GF-D8 (cell line): ENCODE data around the gene BCL2.
"Not testable (repeated sequence)": the region's sequence is repeated elsewhere in the genome, so short reads cannot be mapped to it uniquely, and the experiment has no call there.

Source experiments
- DNase-seq: peaks from one replicate; lab custom pipeline; 2025; lab: John Stamatoyannopoulos, UW

The BCL2 gene

DNA sequence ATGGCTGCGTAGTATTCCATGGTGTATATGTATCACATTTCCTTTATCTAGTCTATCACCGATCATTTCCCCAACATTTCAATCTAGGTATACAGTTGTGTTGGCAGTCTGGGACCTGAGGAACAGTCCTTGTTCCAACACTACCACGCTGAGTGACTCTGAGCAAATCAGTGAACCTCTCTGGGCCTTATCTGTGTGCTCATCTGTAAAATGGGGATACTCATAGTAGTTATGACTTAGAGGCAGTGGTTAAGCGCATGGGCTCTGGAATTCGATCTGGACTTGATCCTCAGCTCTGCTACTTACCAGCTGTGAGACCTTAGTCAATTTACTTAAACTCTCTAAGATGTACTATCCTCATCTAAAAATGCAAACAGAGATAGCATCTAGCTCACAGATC lies 85.1 kb downstream of the BCL2 start:
- no peak for DNase-seq

DNA sequence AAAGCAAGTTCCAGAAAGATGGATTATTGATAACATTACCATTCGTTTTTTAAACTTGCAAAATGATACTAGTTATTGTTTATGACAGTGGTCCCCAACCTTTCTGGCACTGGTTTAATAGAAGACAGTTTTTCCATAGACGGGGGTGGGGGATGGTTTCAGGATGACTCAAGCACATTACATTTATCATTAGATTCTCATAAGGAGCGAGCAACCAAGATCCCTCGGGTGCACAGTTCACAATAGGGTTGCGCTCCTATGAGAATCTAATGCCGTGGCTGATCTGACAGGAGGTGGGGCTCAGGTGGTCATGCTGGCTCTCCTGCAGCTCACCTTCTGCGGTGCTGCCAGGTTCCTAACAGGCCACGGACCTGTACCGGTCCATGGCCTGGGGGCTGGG lies 86.2 kb downstream of the BCL2 start:
- DNase-seq: no peak

DNA sequence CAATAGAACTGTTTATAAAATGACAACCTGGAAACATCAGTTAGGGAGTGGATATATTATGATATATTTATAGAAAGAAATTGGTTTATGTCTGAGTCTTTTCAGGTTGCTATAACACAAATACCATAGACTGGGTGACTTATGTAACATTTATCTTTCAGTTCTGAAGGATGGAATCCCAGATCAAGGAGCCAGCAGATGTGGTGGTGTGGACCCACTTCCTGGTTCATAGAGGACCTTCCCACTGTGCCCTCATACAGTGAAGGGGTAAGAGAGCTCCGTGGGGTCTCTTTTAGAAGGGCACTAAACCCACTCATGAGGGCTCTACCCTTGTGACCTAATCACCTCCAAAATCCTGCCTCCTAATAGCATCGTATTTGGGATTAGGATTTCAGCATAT lies 86.7 kb downstream of the BCL2 start:
- no peak for DNase-seq

DNA sequence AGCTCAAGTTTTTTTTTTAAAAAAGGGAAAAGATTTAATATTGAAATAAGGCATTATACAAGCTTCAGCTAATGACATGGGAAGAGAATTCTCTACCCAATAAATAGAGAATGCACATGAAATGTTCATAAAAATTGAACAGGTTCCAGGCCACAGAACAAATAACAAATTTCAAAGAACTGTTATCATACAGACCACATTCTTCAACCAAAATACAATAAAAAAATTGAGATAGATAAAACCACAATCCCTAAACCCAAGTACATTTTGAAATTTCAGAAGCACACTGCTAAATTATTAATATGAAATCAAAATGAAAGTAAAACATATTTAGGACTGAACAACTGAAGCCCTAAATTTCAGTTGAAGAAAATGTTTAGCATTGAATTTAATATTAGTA lies 89.6 kb downstream of the BCL2 start:
- DNase-seq: no peak

DNA sequence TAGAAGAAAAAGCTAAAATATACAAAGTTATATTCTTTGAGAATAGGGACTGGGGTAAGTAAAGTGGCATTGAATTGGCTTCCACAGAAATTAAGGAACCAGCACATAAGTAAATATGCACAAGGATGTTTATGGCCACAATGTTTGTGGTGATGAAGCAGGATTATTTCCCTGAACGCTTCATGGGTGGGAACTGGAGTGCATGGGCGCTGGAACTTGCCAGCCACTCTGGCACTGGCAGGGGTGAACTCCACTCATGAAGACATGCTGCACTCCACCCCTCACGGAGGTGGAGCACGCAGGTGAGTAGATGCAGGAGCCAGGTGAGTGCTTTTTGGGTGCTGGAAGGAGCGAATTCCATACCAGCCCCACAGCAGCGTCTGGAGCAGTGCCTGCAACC lies 94.1 kb downstream of the BCL2 start:
- DNase-seq: no peak

DNA sequence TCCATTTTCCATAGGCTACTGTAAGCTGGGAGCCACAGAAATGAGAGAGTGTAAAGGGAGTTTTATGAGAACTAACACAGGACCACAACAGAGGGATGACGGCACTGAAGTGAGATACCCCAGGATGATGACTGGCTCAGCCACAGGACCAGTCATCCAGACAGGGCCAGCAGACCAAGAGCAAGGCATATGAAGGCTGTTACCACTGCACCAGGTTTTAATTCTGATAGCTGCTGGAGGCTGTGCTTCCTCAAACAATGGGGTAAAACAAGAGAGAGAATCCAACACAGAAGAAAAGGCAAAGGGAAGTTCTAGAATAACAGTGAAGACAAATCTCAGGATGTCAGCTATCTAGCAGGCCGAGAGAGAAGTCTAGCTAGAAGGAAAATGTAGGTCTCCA lies 94.9 kb downstream of the BCL2 start:
- DNase-seq: no peak

DNA sequence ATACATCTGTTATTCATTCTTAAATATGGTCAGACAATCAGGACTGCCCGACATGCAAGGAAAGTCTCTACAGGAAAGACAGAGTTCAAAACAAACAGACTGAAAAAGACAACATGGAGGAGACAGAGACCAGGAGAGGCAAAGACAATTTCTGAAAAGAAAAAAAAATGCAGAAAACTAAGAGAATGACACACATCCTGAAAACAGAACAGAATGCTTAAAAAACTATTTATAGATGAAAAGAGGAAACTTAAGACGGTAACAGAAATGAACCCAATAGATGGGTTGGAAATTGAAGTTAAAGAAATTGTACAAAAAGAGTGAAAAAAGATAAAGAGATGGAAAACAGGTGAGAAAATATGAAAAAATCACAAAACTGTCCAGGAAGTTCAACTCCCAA lies 95.7 kb downstream of the BCL2 start:
- DNase-seq: no peak

DNA sequence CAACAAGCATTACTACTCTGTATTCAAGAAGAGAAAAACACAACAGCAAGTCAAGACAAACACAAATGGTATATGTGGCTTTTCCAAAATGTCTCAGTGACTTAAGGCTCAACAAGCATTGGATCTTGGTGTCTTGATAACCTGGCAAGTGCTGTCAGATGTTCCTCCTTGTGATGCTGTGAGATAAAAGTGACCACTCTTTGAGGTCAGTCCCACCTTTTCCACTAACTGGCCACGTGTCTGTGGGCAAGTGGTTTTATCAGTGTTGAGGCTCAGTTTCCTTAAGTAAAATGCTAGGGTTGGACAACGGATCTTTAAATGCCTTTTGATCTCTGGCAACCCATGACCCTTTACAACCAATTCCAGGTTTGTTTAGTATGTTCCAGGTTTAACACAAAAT lies 98.7 kb downstream of the BCL2 start:
- DNase-seq: no peak

DNA sequence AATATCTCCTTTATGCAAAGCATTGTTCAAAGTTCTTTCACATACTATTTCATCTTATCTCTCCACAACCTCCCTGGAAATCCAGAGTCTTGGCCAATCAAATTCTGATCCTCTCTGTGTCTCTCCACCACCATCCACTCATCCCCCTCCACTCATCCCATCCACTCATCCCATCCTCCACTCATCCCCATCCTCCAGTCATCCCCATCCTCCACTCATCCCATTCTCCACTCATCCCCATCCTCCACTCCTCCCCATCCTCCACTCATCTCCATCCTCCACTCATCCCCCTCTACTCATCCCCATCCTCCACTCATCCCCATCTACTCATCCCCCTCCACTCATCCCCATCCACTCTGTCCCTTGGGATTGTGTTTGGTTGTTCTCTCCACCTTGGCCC lies 101.1 kb downstream of the BCL2 start:
- no peak for DNase-seq

DNA sequence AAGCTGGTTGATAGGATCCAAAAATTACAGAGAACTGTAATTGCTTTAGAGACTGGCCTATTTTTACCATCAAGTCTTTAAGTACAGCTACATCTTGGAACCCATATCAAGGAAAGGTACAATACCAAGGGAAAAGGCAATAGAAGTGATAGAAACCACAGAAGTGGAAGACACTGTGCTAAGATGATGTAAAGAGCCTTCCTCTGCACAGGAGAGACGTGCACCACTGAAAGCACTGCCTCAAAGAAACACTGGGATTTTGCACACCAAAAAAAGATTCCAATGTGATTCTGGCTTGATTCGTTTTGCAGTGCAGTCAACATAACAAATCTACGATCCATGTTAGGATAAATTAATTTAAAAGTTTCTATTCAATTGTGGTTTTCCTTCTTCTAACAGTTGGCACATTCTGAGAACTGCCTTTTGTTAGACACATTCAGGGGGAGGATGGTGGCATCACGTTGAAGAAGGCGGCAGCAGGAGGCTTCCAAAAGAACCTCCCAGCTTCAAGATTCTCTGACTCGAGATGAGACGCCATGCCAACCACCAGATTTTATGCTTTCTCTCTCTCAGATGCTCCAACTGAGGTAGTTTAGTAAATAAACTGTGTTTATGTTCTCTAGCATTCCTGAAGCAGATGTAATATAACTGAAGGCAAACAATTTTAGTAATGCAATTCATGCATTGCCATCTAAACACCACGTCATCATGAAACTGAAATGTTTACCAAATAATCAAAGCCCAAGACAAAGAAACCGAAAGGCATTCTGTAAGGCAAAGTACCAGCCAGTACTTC lies 102.9 kb downstream of the BCL2 start:
- DNase-seq: no peak

DNA sequence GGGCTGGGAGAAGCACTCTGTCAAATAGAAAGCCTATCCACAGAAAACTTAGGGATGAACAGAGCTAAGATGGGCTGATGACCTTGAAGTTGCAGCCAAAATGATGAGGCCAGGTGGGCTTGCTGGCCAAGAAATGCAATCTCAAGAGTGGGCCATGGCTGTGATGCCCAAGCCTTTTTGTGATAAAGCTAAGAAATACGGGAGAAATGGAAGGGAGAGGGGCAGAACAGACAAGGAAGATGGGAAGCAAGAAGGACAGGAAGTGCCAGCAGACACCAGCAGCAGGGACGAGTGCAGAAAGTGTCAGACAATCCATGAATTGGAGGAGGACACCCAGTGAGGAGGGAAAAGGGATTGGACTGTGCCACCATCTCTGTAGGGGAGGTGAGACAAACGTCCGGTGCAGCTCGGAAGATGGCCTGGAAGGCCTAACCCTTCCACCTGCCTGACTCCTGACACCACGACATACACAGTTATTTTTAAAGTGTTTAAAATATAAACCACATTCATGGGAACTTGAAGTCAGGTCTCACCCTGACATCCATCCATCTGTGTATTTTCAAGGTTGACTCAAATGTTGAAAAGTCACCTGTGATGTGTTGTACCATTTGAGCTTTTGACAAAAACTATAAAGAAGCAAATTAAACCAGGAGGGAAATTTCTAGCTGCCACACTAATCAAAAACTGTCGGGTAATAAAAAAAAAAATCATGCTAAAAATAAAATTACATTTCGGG lies 105.5 kb downstream of the BCL2 start:
- no peak for DNase-seq

DNA sequence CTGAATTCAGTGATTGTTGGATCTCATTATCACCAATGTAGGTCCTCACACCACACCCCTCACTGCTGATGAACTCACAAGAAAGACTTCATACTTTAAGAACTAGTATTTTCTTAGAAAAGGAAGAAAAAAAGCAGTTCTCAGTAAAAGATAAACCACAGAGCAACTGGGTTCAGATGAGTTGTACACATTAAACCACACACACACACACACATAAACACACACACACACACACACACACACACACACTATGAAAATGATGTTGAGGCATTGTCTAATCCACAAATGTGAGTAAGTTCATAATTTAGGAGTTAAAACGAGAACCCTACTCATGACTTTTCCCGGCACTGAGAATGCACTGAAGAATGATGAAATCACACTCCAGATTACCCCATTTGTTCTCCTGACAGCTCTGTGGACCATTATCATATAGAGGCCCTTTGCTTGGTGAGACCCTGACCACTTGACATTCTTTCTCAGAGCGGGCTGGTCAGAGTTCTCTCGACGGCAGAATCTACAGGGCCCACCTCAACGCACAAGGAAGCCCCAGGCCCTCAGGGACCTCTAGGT lies 106.2 kb downstream of the BCL2 start:
- DNase-seq: peak; percentile 87

DNA sequence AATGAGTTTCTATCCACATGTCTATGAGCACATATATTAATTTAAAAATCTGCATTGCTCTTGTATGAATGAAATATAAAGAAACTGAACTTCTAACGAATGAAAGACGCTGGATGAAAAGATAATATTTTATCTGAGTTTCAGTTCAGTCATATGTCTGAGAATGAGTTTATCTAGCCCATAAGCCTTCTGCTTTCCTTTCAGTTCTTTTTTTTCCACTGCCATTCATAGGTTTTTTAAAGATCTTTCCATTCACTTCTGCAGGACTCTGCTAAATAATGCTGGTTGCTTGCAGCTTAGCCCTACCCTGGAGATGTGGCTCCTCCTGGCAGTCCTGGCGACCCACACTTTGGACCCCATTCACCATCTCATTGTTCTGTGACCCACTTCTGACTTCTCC lies 109.0 kb downstream of the BCL2 start:
- DNase-seq: peak; percentile 18

DNA sequence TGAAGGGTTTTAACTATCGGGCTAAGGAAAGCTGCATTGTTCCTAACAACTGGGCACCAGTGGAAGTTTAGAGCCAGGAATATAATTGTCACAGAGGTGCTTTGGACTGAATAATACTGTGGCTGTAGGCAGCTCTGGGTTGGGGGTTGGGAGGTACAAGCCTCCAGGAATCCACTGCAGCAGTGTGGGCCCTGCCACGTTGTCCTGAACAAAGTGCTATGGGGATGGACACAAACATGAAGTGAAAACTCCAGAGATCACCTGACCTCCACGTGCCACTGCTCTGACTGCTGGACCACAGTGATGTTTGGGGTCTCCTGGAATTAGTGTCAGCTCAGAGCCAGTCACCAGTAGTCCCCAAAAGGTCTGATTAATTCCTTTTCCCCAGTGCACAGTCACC lies 110.9 kb downstream of the BCL2 start:
- DNase-seq: no peak

DNA sequence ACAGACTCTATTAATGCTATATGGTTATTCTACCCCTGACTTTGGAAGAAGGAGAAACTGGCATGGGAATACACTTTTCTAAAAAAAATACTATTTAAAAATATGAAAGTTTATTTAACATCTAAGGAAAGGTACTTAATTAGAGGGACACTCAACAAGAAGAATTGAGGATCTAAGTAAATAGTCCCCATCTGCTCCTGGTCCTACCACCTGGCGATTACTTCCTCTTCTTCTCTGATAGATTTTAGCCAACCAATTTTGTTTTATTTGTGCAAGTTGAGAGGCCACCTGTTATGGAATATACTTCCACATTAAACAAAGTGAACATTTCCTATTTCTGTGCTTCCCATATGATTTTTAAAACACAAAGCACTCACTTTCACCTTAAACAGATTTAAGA lies 111.7 kb downstream of the BCL2 start:
- DNase-seq: peak; percentile 44

DNA sequence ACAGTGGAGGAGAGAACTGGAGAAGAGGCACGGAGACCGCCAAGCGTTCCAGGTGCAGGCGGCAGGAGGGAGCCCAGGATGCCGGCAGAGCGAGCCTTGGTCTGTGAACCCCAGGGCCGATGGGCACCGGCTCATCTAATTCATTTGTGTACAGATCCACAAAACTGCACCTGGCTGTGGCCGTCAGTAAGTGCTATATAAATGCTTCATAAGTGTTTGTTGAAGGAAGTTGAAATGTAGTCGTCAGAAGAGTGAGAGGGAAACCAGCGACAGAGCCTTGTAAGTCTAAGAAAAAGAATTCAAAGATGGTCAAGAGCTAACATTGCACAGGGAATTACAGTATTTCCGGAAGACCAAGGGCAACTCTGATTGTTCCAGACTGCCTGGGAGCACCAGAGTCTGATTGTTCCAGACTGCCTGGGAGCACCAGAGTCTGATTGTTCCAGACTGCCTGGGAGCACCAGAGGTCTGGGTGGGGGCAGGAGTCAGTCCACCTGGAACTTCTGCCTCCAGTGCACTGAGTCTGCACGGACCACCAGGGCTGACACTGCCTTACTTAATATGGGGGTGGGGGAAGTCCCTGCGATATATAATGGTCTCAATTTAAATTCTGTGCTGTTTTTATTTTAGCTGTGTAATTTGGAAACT lies 112.3 kb downstream of the BCL2 start:
- no peak for DNase-seq

DNA sequence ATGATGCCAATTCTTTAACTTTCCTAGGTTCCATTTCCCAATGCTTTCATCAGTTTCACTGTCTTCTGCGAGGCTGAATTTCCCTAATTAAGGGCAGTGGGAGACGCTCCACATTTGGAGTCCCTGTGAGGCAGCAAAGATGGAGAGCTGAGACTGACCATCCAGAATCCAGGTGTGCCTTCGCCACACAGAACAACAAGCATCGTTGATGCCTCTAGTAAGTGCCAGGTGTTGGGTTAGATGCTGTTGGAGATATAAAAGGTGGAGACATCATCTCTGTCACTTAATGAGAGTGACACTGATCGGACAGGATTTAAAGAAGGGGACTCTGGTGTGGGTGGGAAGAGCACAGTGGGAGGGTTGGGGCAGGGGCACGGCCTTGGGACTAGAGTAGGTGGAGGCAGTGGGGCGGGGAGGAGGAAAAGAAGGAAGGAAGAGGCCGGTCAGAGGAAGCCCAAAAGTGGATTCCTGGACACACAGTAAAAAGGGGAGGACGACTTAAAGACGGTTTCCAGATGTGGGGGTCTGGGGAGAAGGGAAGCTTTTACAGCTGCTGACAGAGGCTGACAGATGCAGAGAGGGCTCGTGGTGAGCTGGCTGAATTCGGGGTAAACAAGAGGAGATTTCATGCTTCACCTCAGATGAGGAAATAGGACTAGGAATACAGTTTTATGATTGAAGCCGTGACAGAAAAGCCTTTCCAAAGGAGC lies 113.0 kb downstream of the BCL2 start:
- peak; percentile 33 for DNase-seq

DNA sequence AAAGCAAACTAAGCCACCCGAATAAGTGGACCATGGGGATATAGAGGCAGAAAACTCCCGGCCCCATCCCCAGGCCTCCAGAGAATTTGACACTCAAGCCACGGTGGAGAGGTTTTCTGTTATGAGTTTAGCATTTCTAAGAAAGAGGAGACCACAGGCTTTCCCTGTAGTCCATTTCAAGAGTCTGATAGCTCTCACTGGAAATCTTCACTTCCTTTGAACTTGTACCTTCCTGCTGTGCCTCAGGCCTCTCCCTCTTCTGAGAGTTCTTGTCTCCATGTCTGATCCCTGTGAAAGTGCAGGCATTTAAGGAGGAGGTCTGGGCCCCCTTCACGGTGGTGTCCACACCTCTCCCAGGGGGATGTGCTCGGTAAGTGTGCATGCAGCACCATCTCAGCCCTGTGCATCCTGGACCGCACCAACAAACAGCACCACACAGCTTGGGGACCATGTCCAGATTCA lies 113.7 kb downstream of the BCL2 start:
- DNase-seq: peak; percentile 75

DNA sequence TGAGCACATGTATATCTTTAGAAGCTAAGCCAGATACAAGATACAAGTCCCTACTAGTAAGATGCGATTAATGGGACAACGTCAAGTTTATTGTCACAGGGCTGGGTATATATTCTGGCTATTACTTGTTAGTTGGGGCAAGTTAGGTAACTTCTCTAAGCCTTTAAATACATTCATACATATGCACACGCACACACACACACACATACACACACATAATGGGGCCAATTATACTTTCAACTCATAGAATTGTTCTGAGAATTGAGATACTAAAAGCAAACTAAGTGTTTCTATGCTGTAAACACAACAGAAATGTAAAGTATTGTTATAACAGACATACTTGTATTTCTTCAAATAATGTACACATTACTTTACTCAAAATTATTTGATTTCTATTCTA lies 116.1 kb downstream of the BCL2 start:
- DNase-seq: no peak

DNA sequence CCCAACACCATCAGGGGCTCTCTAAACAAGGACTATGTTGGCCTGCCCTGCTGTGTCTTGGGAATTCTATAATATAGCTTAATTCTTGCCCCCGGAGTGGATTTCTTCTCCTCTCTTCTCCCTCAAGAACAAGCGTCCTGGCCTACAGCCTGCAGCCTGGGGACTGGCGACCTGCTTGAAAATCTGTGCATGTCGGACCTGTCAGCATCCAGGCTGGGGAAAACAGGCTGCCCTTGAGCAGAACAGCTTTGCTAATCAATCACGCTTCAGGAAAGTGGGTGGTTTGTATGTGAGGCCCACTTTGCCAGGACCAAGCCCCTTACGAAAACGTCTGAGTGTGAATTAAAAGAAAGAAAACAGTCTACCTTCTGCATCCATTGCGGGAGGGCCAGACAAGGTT lies 116.7 kb downstream of the BCL2 start:
- DNase-seq: no peak

DNA sequence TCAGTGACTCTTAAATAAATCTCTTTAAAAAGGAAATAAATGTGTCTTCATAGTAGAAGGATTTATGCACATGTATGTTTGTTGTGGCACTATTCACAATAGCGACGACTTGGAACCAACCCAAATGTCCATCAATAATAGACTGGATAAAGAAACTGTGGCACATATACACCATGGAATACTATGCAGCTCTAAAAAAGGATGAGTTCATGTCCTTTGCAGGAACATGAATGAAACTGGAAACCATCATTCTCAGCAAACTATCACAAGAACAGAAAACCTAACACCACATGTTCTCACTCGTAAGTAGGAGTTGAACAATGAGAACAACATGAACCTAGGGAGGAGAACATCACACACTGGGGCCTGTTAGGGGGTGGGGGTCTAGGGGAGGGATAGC lies 118.1 kb downstream of the BCL2 start:
- DNase-seq: not testable (repeated sequence)

DNA sequence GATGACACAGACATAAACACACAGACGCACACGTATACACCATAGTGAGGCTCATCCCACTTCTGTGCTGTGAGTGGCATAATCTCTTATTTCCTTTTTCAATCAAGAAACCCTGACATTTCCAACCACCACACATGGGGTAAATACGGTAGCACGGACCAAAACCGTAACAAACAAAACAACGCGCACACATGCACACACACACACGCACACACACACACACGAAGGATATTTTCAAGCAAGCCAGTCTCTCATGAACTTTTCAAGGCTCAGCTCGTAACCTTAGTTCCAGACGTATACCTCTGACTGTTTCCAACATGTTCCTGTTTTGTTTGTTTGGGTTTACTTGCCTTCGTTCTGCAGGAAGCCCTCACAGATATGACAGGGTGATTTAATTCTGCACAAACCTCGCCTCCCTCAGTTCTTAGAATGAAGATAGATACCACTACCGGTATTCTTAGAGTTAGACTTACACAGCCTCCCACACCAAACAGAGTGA lies 119.8 kb downstream of the BCL2 start:
- DNase-seq: peak; percentile 90
